Endothelial cell of umbilical vein (primary cell): ENCODE data around the gene GALR3. TPM values are rescaled to one million over a fixed set of nuclear protein-coding genes. Genes with fewer than 3 reads are reported as not detected.
A peak's percentile ranks its signal among the peaks of the same experiment; 100 is the strongest.

Experiments used
- BruUV-seq: library from RNA; stranded (reverse); fragments of 400-500 nt; replicated peaks from 2 replicates; lab custom pipeline; 2021; lab: Mats Ljungman, UMichigan
- CTCF ChIA-PET: fragments of 300-600, 350-600 bp; sonication (Branson Sonifier 250); formaldehyde crosslinking; loops from one replicate; lab custom pipeline; 2021; ENCODE audit warnings: antibody characterized with exemption, inconsistent platforms; lab: Charles Lee
- POLR2A ChIA-PET: fragments of 300-600, 350-600 bp; sonication (Branson Sonifier 250); formaldehyde crosslinking; loops from one replicate; lab custom pipeline; 2021; ENCODE audit warnings: antibody characterized with exemption, inconsistent platforms; lab: Charles Lee
- DNase-seq: peaks from one replicate; pipeline ENCODE4 v3.0.0-alpha.2; 2011; ENCODE audit warnings: low read depth, low spot score
- FAIRE-seq: peaks from 2 replicates; lab custom pipeline; 2011; peaks lifted over from hg19 to GRCh38; lab: Jason Lieb, UNC
- H2AFZ ChIP-seq: 2 replicates; pipeline ENCODE4 v1.6.0; 2012; ENCODE audit warnings: low read depth, low read length, control low read depth, inconsistent platforms
- H3K27ac ChIP-seq: 2 replicates; pipeline ENCODE4 v1.5.1; 2011; ENCODE audit warnings: low read depth, mild to moderate bottlenecking, control low read depth, low read length, moderate library complexity; ENCODE audit not compliant: insufficient read depth
- H3K27me3 ChIP-seq, 2 experiments: 2 replicates each; pipeline versions ENCODE4 v1.6.0 to v1.6.1; 2011; ENCODE audit warnings: low read length in 2 of 2, mixed read lengths in 1 of 2; ENCODE audit not compliant: control insufficient read depth in 2 of 2, insufficient read depth in 2 of 2
- H3K36me3 ChIP-seq, 2 experiments: 2 replicates in 1 of 2; 3 replicates in 1 of 2; pipeline ENCODE4 v1.5.1; 2011; ENCODE audit warnings: low read length in 2 of 2, mild to moderate bottlenecking in 1 of 2, moderate library complexity in 1 of 2; ENCODE audit not compliant: control insufficient read depth in 2 of 2, insufficient read depth in 2 of 2; ENCODE audit errors: extremely low read depth in 1 of 2
- H3K4me1 ChIP-seq: 3 replicates; pipeline ENCODE4 v1.5.1; 2011; ENCODE audit warnings: mild to moderate bottlenecking, low read length; ENCODE audit not compliant: control insufficient read depth, insufficient read depth; ENCODE audit errors: extremely low read depth
- H3K4me2 ChIP-seq: 2 replicates; pipeline ENCODE4 v1.6.1; 2011; ENCODE audit warnings: low read length, control low read depth, mixed read lengths; ENCODE audit not compliant: insufficient read depth
- H3K4me3 ChIP-seq, 3 experiments: fragments of 200-600 bp in 1 of 3; sonication (generic), shearing (Covaris generic) in 1 of 3; replicated peaks in 1 of 3; 2 replicates each; pipeline ENCODE4 v1.5.1; 2011 to 2016; ENCODE audit warnings: control low read depth in 3 of 3, low read length in 3 of 3, mild to moderate bottlenecking in 2 of 3, inconsistent platforms in 1 of 3, low read depth in 1 of 3, moderate library complexity in 1 of 3; ENCODE audit not compliant: insufficient read depth in 1 of 3
- H3K79me2 ChIP-seq: 2 replicates; pipeline ENCODE4 v1.6.0; 2012; ENCODE audit warnings: low read length, inconsistent platforms; ENCODE audit not compliant: control insufficient read depth, insufficient read depth
- H3K9ac ChIP-seq: replicated peaks from 2 replicates; pipeline ENCODE3; 2011; ENCODE audit warnings: low read length, control low read depth; ENCODE audit not compliant: insufficient read depth; ENCODE audit errors: extremely low read depth
- H3K9me1 ChIP-seq: replicated peaks from 3 replicates; pipeline ENCODE4 v1.6.0; 2011; ENCODE audit warnings: mild to moderate bottlenecking, low read length; ENCODE audit not compliant: control insufficient read depth, insufficient read depth; ENCODE audit errors: extremely low read depth
- H3K9me3 ChIP-seq: replicated peaks from 2 replicates; pipeline ENCODE4 v1.5.1; 2012; ENCODE audit warnings: low read length, inconsistent platforms; ENCODE audit not compliant: control insufficient read depth, insufficient read depth
- H4K20me1 ChIP-seq: replicated peaks from 2 replicates; pipeline ENCODE3; 2011; ENCODE audit warnings: mild to moderate bottlenecking, low read length; ENCODE audit not compliant: control insufficient read depth, insufficient read depth; ENCODE audit errors: extremely low read depth
- EZH2 ChIP-seq: IDR thresholded peaks from 2 replicates; pipeline ENCODE4 v1.6.1; 2012; ENCODE audit warnings: borderline replicate concordance, low read depth, mild to moderate bottlenecking, moderate library complexity, low read length, inconsistent platforms; ENCODE audit not compliant: severe bottlenecking
- FOS ChIP-seq: IDR thresholded peaks from 2 replicates; pipeline ENCODE4 v1.6.1; 2011; ENCODE audit warnings: mild to moderate bottlenecking, low read length, moderate library complexity, borderline replicate concordance; ENCODE audit not compliant: insufficient read depth
- GATA2 ChIP-seq: IDR thresholded peaks from 2 replicates; pipeline ENCODE4 v1.7.0; 2011; ENCODE audit warnings: low read depth, mild to moderate bottlenecking, moderate library complexity, mixed read lengths, low read length; ENCODE audit not compliant: insufficient read length, insufficient read depth
- JUN ChIP-seq: IDR thresholded peaks from 2 replicates; pipeline ENCODE4 v1.6.1; 2011; ENCODE audit warnings: borderline replicate concordance, low read depth; ENCODE audit not compliant: insufficient read length, insufficient read depth
- MYC ChIP-seq: IDR thresholded peaks from one replicate; pipeline ENCODE4 v1.6.1; 2011; ENCODE audit warnings: mild to moderate bottlenecking, low read depth, low read length
- POLR2A ChIP-seq: IDR thresholded peaks from 2 replicates; pipeline ENCODE4 v1.6.1; 2012; ENCODE audit warnings: low read depth, mild to moderate bottlenecking, control low read depth, low read length
- POLR2AphosphoS5 ChIP-seq: IDR thresholded peaks from 2 replicates; pipeline ENCODE4 v1.6.1; 2012; ENCODE audit warnings: low read depth, mild to moderate bottlenecking, control low read depth, low read length, moderate library complexity; ENCODE audit not compliant: insufficient read depth
- dilution Hi-C: fragments of 300-500 bp; cut with MboI; formaldehyde crosslinking; loops from one replicate; pipeline ENCODE4 v1.15.0; 2019; ENCODE audit warnings: low sequenced_read_pairs; ENCODE audit not compliant: extremely low pct_ligation_motif_present
- intact Hi-C: fragments of 100-400 bp; cut with micrococcal nuclease; formaldehyde crosslinking; loops from one replicate; pipeline ENCODE4 v1.10.0; 2022
- polyA plus RNA-seq, 4 experiments: library from polyadenylated mRNA; depleted of rRNA in 3 of 4; stranded (reverse) in 3 of 4; unstranded in 1 of 4; fragments of >200 nt; gene quantifications; 2 replicates each; pipeline versions ENCODE4 v1.2.1 to v1.2.3, GENCODE V29; 2011 to 2012; ENCODE audit warnings: missing spikeins in 1 of 4
- total RNA-seq: library from RNA; stranded (reverse); gene quantifications from 2 replicates; pipeline ENCODE4 v1.2.3, GENCODE V29; 2021
- TF ChIP-seq, protein P1 (sequence below): IDR thresholded peaks from 2 replicates; pipeline ENCODE4 v1.6.1; 2011; ENCODE audit not compliant: insufficient read depth, insufficient read length
- TF ChIP-seq, protein P2 (sequence below), 2 donors: IDR thresholded peaks; 1 replicate in 1 of 2; 2 replicates in 1 of 2; pipeline ENCODE4 v1.5.1; 2011; ENCODE audit warnings: low read length in 2 of 2, mild to moderate bottlenecking in 2 of 2, moderate library complexity in 2 of 2, control low read depth in 1 of 2, inconsistent platforms in 1 of 2, low read depth in 1 of 2; ENCODE audit not compliant: insufficient read depth in 1 of 2; ENCODE audit errors: extremely low read depth in 1 of 2

The GALR3 gene
- total and polyA plus RNA-seq, 2 donors (not counting 3 experiments of a cell fraction or from before 2014, with no cell fraction given), result not detected

DNA sequence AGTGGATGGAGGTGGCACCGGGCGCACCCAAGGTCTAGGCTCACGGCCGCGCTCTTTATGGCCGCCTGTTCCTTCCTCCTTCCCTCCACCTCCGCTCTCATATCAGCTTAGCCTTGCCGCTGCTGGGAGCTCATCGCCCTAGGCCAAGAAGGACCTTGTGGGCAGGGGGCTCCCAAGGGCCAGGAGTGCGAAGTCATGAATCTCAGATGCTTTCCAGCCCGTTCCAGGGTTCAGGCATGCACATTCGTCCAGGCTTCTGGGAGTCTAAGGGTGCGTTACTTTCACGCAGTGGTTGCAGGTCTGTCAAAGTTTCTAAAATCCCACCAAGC lies 4.1 kb upstream of the GALR3 start:
- Histone ChIP-seq H3K79me2 (no peaks in the 10 kb centered on the region), H3K9ac (no peak overlapping the region), H3K4me2 (peak overlapping the region; percentile 38), H3K4me1 (peaks cover 9% of the 10 kb centered on the region), H3K36me3 (peaks cover 0 to 4% of the 10 kb centered on the region in 2 experiments), H2AFZ (peak overlapping the region; percentile 85), H3K27me3 (peaks cover 2 to 3% of the 10 kb centered on the region in 2 experiments), H3K4me3 (no peak overlapping the region), H3K9me1 (no peaks in the 10 kb centered on the region), H4K20me1 (no peaks in the 10 kb centered on the region), H3K27ac (no peak overlapping the region), H3K9me3 (no peaks in the 10 kb centered on the region)
- POLR2A ChIA-PET, result no interaction called here
- no TSS peak for BruUV-seq
- CTCF ChIA-PET, result interaction anchor here (1.2 to 5.9 kb wide), 12 partner anchors 8 to 146 kb away, joined by 4 to 223 read pairs (median 16); partner anchors contain the start of genes EIF3L, GCAT and MICALL1
- TF ChIP-seq FOS, result no peak
- TF ChIP-seq POLR2AphosphoS5, result no peak
- peak; percentile 35 for TF ChIP-seq EZH2
- dilution Hi-C loops, result no loop called here
- FAIRE-seq (no peak), DNase-seq (no peak)
- intact Hi-C loops, result loop anchor here (5.0 kb wide), 1 partner anchor 133 kb away; the partner anchor contains the start of genes C22orf23 and POLR2F

GRCh38 chr22:37820350-37820749 lies 2.8 kb upstream of the GALR3 start:
- Histone ChIP-seq H3K4me3 (no peak overlapping the region), H3K36me3 (no peaks in the 10 kb centered on the region), H4K20me1 (no peaks in the 10 kb centered on the region), H3K9ac (no peak overlapping the region), H3K9me1 (no peaks in the 10 kb centered on the region), H3K27me3 (peaks cover 2 to 3% of the 10 kb centered on the region in 2 experiments), H3K4me2 (no peak overlapping the region), H3K4me1 (peaks cover 9% of the 10 kb centered on the region), H3K27ac (no peak overlapping the region), H3K79me2 (no peaks in the 10 kb centered on the region), H3K9me3 (no peaks in the 10 kb centered on the region), H2AFZ (no peak overlapping the region)
- ChIA-PET POLR2A (no interaction called here), CTCF (interaction anchor here (0.9 to 5.9 kb wide), 5 partner anchors 7 to 146 kb away, joined by 3 to 223 read pairs (median 22); no protein-coding TSS in a partner anchor)
- FAIRE-seq (no peak), DNase-seq (no peak)
- TF ChIP-seq MYC, result no peak
- no peak for TF ChIP-seq FOS
- no peak for TF ChIP-seq EZH2
- no peak for TF ChIP-seq POLR2AphosphoS5
- no peak for TF ChIP-seq POLR2A
- TF ChIP-seq, protein P1, sequence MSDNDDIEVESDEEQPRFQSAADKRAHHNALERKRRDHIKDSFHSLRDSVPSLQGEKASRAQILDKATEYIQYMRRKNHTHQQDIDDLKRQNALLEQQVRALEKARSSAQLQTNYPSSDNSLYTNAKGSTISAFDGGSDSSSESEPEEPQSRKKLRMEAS, result no peak
- no peak for TF ChIP-seq GATA2
- no peak for TF ChIP-seq JUN
- TF ChIP-seq, protein P2, sequence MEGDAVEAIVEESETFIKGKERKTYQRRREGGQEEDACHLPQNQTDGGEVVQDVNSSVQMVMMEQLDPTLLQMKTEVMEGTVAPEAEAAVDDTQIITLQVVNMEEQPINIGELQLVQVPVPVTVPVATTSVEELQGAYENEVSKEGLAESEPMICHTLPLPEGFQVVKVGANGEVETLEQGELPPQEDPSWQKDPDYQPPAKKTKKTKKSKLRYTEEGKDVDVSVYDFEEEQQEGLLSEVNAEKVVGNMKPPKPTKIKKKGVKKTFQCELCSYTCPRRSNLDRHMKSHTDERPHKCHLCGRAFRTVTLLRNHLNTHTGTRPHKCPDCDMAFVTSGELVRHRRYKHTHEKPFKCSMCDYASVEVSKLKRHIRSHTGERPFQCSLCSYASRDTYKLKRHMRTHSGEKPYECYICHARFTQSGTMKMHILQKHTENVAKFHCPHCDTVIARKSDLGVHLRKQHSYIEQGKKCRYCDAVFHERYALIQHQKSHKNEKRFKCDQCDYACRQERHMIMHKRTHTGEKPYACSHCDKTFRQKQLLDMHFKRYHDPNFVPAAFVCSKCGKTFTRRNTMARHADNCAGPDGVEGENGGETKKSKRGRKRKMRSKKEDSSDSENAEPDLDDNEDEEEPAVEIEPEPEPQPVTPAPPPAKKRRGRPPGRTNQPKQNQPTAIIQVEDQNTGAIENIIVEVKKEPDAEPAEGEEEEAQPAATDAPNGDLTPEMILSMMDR (IDR thresholded peaks at IDR 0.05; ENCODE audit: extremely low read depth in 1 of 2, insufficient read depth in 1 of 2, low read depth in 1 of 2, low read length in 2 of 2), result no peak
- intact Hi-C loops, result no loop called here
- dilution Hi-C loops, result no loop called here
- BruUV-seq, result no TSS peak
